WTC11 (cell line): ENCODE data around the gene MCF2L. TPM values are rescaled to one million over a fixed set of nuclear protein-coding genes. Genes with fewer than 3 reads are reported as not detected.

Source experiments
- ATAC-seq: fragments of 200-7000 bp; cut with Tn5 transposase; 2 replicates; pipeline ENCODE4 v1.10.0; 2021; ENCODE audit warnings: mild to moderate bottlenecking, moderate library complexity
- CTCF ChIA-PET: fragments of 300-600 bp; sonication (Branson Sonifier 250); formaldehyde crosslinking; loops from one replicate; lab custom pipeline; 2021; ENCODE audit warnings: antibody characterized with exemption; lab: Charles Lee
- POLR2A ChIA-PET: fragments of 350-600 bp; sonication (Branson Sonifier 250); formaldehyde crosslinking; loops from one replicate; lab custom pipeline; 2021; ENCODE audit warnings: antibody characterized with exemption; lab: Charles Lee
- DNase-seq: peaks from one replicate; pipeline ENCODE4 v3.0.0; 2021; ENCODE audit warnings: low spot score
- H3K27ac Mint-ChIP-seq: 2 replicates; pipeline ENCODE4 v1.8.0; 2021; ENCODE audit warnings: mixed read lengths
- H3K27me3 Mint-ChIP-seq: 2 replicates; pipeline ENCODE4 v1.8.0; 2021; ENCODE audit warnings: low read depth, mild to moderate bottlenecking, moderate library complexity, mixed read lengths
- H3K36me3 Mint-ChIP-seq: 2 replicates; pipeline ENCODE4 v1.8.0; 2021; ENCODE audit warnings: mixed read lengths
- H3K4me1 Mint-ChIP-seq: 2 replicates; pipeline ENCODE4 v1.8.0; 2022; ENCODE audit warnings: mixed read lengths
- H3K4me3 Mint-ChIP-seq: 2 replicates; pipeline ENCODE4 v1.8.0; 2021; ENCODE audit warnings: mild to moderate bottlenecking, moderate library complexity, mixed read lengths
- H3K9me3 Mint-ChIP-seq: 2 replicates; pipeline ENCODE4 v1.8.0; 2021; ENCODE audit warnings: mixed read lengths
- AR ChIP-seq: fragments of 250-450 bp; sonication (Bioruptor Pico); IDR thresholded peaks from 2 replicates; pipeline ENCODE4 v1.9.0; 2021; ENCODE audit warnings: mild to moderate bottlenecking
- ATF1 ChIP-seq: sonication (generic); formaldehyde crosslinking; IDR thresholded peaks from 2 replicates; pipeline ENCODE4 v1.8.1; 2023; ENCODE audit warnings: mild to moderate bottlenecking, moderate library complexity, missing genetic modification reagents
- ATF6 ChIP-seq: sonication (generic); formaldehyde crosslinking; IDR thresholded peaks from 2 replicates; pipeline ENCODE4 v1.8.1; 2023; ENCODE audit warnings: mild to moderate bottlenecking, missing genetic modification reagents
- CDX4 ChIP-seq: fragments of 250-450 bp; sonication (Bioruptor Pico); IDR thresholded peaks from 2 replicates; pipeline ENCODE4 v1.9.0; 2021; ENCODE audit warnings: moderate library complexity, mild to moderate bottlenecking, inconsistent platforms, borderline replicate concordance
- CREB1 ChIP-seq: sonication (generic); formaldehyde crosslinking; IDR thresholded peaks from 2 replicates; pipeline ENCODE4 v1.8.0; 2023; ENCODE audit warnings: mild to moderate bottlenecking, missing genetic modification reagents
- ELF4 ChIP-seq: sonication (generic); formaldehyde crosslinking; IDR thresholded peaks from 2 replicates; pipeline ENCODE4 v1.8.1; 2022; ENCODE audit warnings: low read depth, mild to moderate bottlenecking, moderate library complexity, missing genetic modification reagents
- ETV6 ChIP-seq: sonication (generic); formaldehyde crosslinking; IDR thresholded peaks from 2 replicates; pipeline ENCODE4 v1.8.1; 2022; ENCODE audit warnings: mild to moderate bottlenecking, missing genetic modification reagents
- HMGA2 ChIP-seq: fragments of 250-450 bp; sonication (Bioruptor Pico); IDR thresholded peaks from 2 replicates; pipeline ENCODE4 v1.4.0; 2021; ENCODE audit warnings: mild to moderate bottlenecking, moderate library complexity
- MYBL2 ChIP-seq: sonication (generic); formaldehyde crosslinking; IDR thresholded peaks from 2 replicates; pipeline ENCODE4 v1.8.1; 2023; ENCODE audit warnings: mild to moderate bottlenecking, moderate library complexity, missing genetic modification reagents
- NFE2L1 ChIP-seq: sonication (generic); formaldehyde crosslinking; IDR thresholded peaks from 2 replicates; pipeline ENCODE4 v1.8.1; 2023; ENCODE audit warnings: missing genetic modification reagents
- RELA ChIP-seq: sonication (generic); formaldehyde crosslinking; IDR thresholded peaks from 2 replicates; pipeline ENCODE4 v1.8.1; 2022; ENCODE audit warnings: missing genetic modification reagents, mild to moderate bottlenecking, borderline replicate concordance
- RORB ChIP-seq: fragments of 250-450 bp; sonication (Bioruptor Pico); IDR thresholded peaks from 2 replicates; pipeline ENCODE4 v1.9.0; 2021; ENCODE audit warnings: mild to moderate bottlenecking
- TCF7 ChIP-seq: sonication (generic); formaldehyde crosslinking; IDR thresholded peaks from 2 replicates; pipeline ENCODE4 v1.8.0; 2022; ENCODE audit warnings: mild to moderate bottlenecking, low read depth, missing genetic modification reagents, moderate library complexity
- TEAD4 ChIP-seq: sonication (generic); formaldehyde crosslinking; IDR thresholded peaks from 2 replicates; pipeline ENCODE4 v1.8.0; 2022; ENCODE audit warnings: mild to moderate bottlenecking, missing genetic modification reagents
- USF1 ChIP-seq: sonication (generic); formaldehyde crosslinking; IDR thresholded peaks from 2 replicates; pipeline ENCODE4 v1.8.0; 2022; ENCODE audit warnings: mild to moderate bottlenecking, missing genetic modification reagents
- ZBTB21 ChIP-seq: sonication (generic); formaldehyde crosslinking; IDR thresholded peaks from 2 replicates; pipeline ENCODE4 v1.8.1; 2023; ENCODE audit warnings: mild to moderate bottlenecking, missing genetic modification reagents, borderline replicate concordance
- ZNF138 ChIP-seq: sonication (generic); formaldehyde crosslinking; conservative IDR thresholded peaks from 2 replicates; pipeline ENCODE4 v1.8.1; 2022; ENCODE audit warnings: mild to moderate bottlenecking, moderate library complexity, missing genetic modification reagents
- ZNF232 ChIP-seq: sonication (generic); formaldehyde crosslinking; IDR thresholded peaks from 2 replicates; pipeline ENCODE4 v1.8.0; 2022; ENCODE audit warnings: mild to moderate bottlenecking, missing genetic modification reagents
- ZNF317 ChIP-seq: sonication (generic); formaldehyde crosslinking; IDR thresholded peaks from 2 replicates; pipeline ENCODE4 v1.8.1; 2023; ENCODE audit warnings: low read depth, mild to moderate bottlenecking, moderate library complexity, missing genetic modification reagents, borderline replicate concordance
- ZNF423 ChIP-seq: fragments of 250-450 bp; sonication (Bioruptor Pico); IDR thresholded peaks from 2 replicates; pipeline ENCODE4 v2.1.2; 2022; ENCODE audit warnings: mild to moderate bottlenecking, moderate library complexity
- ZNF425 ChIP-seq: fragments of 250-450 bp; sonication (Bioruptor Pico); conservative IDR thresholded peaks from 2 replicates; pipeline ENCODE4 v1.9.0; 2021; ENCODE audit warnings: mild to moderate bottlenecking
- ZNF512 ChIP-seq: sonication (generic); formaldehyde crosslinking; IDR thresholded peaks from 2 replicates; pipeline ENCODE4 v1.8.1; 2022; ENCODE audit warnings: missing genetic modification reagents, borderline replicate concordance
- total RNA-seq: library from RNA; stranded (reverse); gene quantifications from 3 replicates; pipeline ENCODE4 v1.2.3, GENCODE V29; 2021

MCF2L gene
- total RNA-seq, 1 experiment from 2014 or later = 34.8 TPM

GRCh38 chr13:113061271-113061625 lies 92.2 kb downstream of the MCF2L start:
- Mint-ChIP-seq H3K27ac (no peak overlapping the region), H3K4me3 (no peak overlapping the region), H3K9me3 (no peaks in the 10 kb centered on the region), H3K27me3 (no peaks in the 10 kb centered on the region), H3K36me3 (no peaks in the 10 kb centered on the region), H3K4me1 (peaks cover 3% of the 10 kb centered on the region; the same call in 1 of the 2 replicates)
- POLR2A ChIA-PET = no interaction called here
- DNase-seq (no peak), ATAC-seq (no peak)
- TF ChIP-seq USF1 (CRISPR knock-in tag) (no peak), RELA (no peak)
- CTCF ChIA-PET = interaction anchor here (0.9 to 2.2 kb wide), 4 partner anchors 25 to 130 kb away, joined by 3 to 9 read pairs (median 3); no protein-coding TSS in a partner anchor

- Mint-ChIP-seq H3K4me1 (peaks cover 3% of the 10 kb centered on the region; the same call in 1 of the 2 replicates), H3K27ac (no peak overlapping the region), H3K27me3 (no peaks in the 10 kb centered on the region), H3K4me3 (no peak overlapping the region), H3K9me3 (no peaks in the 10 kb centered on the region), H3K36me3 (peaks cover 1% of the 10 kb centered on the region)
- ChIA-PET POLR2A (no interaction called here), CTCF (interaction anchor here (0.9 to 2.2 kb wide), 2 partner anchors 24 to 32 kb away, joined by 3 to 9 read pairs; no protein-coding TSS in a partner anchor)
- ATAC-seq (no peak), DNase-seq (no peak)
- TF ChIP-seq TCF7 (CRISPR knock-in tag) = no peak
- no peak for TF ChIP-seq RORB
- no peak for TF ChIP-seq ETV6 (CRISPR knock-in tag)
- TF ChIP-seq AR (CRISPR knock-in tag) = no peak
- no peak for TF ChIP-seq TEAD4 (CRISPR knock-in tag)
- TF ChIP-seq ZNF425 = no peak
- TF ChIP-seq ZNF138 (CRISPR knock-in tag) = no peak
Observed at GRCh38 chr13:113061796-113062425, 92.9 kb downstream of the MCF2L start.

- peaks cover 3% of the 10 kb centered on the region; the same call in 1 of the 2 replicates for H3K4me1 Mint-ChIP-seq
- CTCF ChIA-PET = no interaction called here
- no peaks in the 10 kb centered on the region for H3K27me3 Mint-ChIP-seq
Observed at GRCh38 chr13:113062691-113063090, 93.7 kb downstream of the MCF2L start.

GRCh38 chr13:113063091-113063491 lies 94.1 kb downstream of the MCF2L start:
- peaks cover 3% of the 10 kb centered on the region; the same call in 1 of the 2 replicates for H3K4me1 Mint-ChIP-seq
- H3K4me3 Mint-ChIP-seq = no peak overlapping the region
- POLR2A ChIA-PET = no interaction called here
- ATAC-seq (no peak), DNase-seq (no peak)
- CTCF ChIA-PET = no interaction called here
- H3K27me3 Mint-ChIP-seq = no peaks in the 10 kb centered on the region
- no peaks in the 10 kb centered on the region for H3K9me3 Mint-ChIP-seq
- H3K36me3 Mint-ChIP-seq = peaks cover 3% of the 10 kb centered on the region
- H3K27ac Mint-ChIP-seq = no peak overlapping the region
- no peak for TF ChIP-seq ZNF512 (CRISPR knock-in tag)
- no peak for TF ChIP-seq MYBL2
- no peak for TF ChIP-seq CREB1 (CRISPR knock-in tag)
- TF ChIP-seq CDX4 (CRISPR knock-in tag) = no peak
- TF ChIP-seq ZNF317 (CRISPR knock-in tag) = no peak
- no peak for TF ChIP-seq ATF6 (CRISPR knock-in tag)
- TF ChIP-seq ATF1 (CRISPR knock-in tag) = no peak
- TF ChIP-seq HMGA2 = no peak
- TF ChIP-seq ETV6 (CRISPR knock-in tag) = no peak

More at GRCh38 chr13:113062691-113063090, 93.7 kb downstream of the MCF2L start:
- Mint-ChIP-seq H3K27ac (peak overlapping the region; percentile 92), H3K36me3 (peaks cover 3% of the 10 kb centered on the region), H3K4me3 (no peak overlapping the region), H3K9me3 (no peaks in the 10 kb centered on the region)
- TF ChIP-seq CREB1 (CRISPR knock-in tag) (no peak), ZNF423 (CRISPR knock-in tag) (no peak), ZBTB21 (CRISPR knock-in tag) (no peak), NFE2L1 (CRISPR knock-in tag) (no peak), ELF4 (CRISPR knock-in tag) (no peak), ZNF232 (CRISPR knock-in tag) (no peak)
- POLR2A ChIA-PET = no interaction called here
- ATAC-seq = no peak
- DNase-seq = no peak
